Amygdala (tissue), 56 donors: Measurements from ENCODE around the gene MUS81.

Experiments
- DNase-seq, 56 donors: peaks; one replicate each; lab custom pipeline; 2025; lab: John Stamatoyannopoulos, UW

Gene MUS81

DNA sequence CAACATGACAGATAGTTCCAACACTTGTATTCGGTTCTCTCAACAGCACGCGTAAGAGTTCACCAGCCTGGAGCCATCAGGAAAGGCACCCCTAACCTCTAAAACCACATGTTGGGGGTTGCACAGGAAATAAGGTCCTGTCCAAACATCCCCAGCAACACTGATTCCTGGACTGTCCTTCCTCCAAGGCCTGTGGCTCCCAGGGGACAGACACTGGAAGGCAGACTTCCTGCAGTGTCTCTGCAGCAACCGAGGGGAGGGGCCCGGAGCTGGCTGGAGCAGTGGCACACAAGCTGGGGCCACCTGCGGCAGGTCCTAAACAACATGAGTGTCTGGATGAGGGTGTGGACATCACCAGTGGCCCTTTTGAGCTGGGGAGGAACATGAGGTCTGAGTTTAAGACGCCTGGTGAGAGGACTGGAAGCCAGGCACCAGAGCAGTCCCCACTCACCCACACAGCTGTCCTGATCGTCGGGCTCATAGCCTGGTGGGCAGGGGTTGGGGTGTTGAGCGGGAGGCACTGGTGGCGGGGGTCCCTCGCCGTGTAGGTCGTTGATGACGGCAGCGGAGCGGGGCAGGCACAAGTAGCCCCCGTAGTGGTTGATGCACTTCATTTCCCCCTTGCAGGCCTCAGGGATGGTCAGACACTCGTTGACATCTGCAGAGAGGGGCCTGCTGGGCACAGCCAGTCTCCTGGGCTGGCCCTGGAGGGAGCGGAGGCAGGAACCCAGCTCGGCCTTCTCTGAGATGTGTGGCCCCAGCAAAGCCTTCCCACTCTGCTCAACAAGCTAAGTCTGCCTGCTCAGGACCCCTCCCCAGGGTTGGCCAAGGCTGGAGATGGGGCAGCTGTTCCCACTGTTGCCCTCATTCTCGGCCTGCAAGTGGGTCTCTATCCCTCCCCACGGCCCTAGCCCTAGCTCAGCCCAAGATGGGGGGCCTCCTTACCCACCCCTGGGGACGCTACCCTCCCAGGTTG, 10.8 kb downstream of the MUS81 start:
- no peak for DNase-seq

DNA sequence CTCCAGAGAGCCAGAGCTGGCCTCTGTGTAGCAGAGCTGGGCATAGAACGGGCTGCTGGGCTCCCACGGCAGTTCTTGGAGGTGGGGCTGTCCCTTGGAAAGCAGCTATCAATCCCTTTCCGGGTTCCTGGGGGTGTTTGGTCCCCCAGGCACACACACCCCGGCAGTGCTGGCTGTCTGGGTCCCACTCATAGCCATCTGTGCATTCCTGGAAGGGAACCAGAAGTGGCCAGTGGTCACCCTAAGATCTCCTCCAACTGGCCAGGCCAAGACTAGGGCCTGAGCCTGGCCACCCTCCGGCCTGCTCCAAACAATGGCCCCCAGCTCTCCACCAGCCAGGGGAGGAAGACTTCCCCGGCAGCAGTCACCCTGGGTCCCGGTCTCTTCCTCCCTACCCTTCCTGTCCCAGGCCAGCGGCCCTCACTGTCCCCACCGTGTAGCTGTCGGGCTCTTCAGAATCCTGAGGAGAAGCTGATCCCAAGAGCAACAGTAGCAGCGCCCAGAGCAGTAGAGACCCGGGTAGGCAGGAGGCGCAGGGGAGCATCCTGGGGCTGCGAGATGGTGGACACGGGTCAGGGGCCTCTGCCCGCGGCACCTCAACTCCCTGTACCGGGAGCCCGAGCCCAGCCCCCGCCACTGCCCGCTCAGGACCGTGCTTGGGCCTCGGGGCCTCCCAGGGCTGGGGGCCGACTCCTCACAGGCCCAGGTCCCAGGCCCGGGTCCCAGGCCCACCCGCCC, 11.7 kb downstream of the MUS81 start:
- peak in 3 of 56 donors; percentile 4 to 52 (median 43) for DNase-seq

DNA sequence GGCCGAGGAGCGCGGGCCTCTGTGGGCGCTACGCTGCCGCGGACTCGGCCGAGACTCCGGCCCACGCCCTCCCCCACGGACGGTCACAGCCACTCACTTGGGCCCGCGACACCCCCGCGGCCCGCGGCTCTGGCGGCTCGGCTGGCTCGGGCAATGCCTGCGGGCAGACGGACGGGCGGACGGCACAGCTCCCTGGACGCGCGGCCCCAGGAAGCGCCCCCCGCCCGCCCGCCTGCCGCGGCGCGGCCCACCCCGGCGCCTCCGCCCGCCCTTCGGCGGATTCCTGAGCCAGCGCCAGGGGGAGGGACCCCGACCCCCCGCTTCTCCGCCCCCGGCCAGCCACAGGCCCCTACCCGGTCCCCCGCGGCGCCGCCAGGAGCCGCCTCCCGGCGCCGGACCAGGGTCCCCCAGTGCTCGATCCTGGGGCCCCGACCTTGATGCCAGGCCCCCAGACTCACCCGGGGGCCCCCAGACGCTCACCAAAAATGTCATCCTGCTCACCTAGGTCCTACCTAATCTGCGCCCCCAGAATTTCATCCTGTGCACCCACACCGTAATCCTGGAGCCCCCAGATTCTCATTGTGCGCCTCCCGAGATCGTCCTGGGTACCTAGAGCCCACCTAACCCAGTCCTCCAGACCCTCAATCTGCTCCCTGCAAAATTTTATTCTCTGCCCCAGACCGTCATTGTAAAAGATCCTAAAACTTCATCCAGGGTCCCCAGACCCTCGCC, 12.5 kb downstream of the MUS81 start, which contains the start of gene EFEMP2:
EFEMP2 (minus strand) TSS at position 215 of the 732 bp plus-strand sequence. CDS start 446 bp downstream, outside the sequence.
- DNase-seq, result peak in 5 of 56 donors; percentile 23 to 52 (median 42)

DNA sequence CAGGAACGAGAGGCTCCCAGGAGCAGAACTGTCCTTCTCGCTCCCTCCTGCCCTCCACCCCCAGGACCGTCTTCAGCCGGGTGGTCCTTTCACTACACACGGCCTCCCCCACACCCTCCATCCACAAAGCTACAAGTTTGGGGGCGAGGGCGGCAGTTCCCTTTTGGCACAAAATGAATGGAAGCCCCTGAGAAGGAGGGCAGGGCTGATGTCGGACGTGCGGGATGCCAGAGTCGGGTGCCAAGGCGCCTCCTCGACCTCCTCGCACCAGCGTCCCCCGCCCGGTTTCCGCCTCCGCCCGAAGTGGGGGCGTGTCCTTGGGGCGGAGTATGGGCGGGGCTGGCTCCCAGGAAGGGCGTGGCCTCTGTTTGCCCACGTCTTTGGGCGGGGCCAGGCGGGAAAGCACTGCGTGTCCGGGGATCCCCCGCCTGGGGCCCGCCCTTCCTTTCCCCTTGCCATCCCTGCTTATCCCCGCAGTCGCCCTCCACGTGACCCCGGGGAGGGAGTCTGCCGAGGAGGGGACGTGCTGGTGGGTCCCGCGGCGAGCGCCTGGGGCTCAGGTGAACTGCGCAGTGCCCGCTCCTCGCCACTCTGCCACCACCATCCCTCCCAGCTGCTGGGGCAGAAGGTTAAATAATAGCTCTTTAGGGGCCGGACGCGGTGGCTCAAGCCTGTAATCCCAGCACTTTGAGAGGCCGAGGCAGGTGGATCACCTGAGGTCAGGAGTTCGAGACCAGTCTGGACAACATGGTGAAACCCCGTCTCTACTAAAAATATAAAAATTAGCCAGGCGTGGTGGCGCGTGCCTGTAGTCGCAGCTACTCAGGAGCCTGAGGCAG, 13.3 kb downstream of the MUS81 start:
- peak in 55 of 56 donors; percentile 30 to 96 (median 82) for DNase-seq

DNA sequence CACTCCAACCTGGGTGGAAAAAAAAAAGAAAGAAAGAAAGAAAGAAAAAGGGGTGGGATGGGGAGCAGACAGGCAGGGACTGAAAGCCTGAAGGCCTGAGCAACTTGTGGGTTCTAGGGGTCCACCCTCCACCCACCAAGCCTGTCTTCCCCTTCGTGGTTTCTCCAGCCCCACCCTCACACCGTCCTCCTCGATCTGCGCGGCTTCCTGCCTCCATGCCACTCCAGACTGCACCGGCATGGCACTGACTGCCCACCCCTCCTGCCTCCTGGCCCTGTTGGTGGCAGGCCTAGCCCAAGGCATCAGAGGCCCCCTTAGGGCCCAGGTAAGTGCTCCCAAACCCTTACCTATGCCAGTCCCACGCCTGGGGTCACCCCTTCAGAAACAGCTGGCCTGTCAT, 19.4 kb downstream of the MUS81 start, which contains the start of gene CTSW:
CTSW (plus strand) TSS at position 221 of the 400 bp plus-strand sequence; CDS start at position 239, 18 bp downstream.
- DNase-seq, result no peak

DNA sequence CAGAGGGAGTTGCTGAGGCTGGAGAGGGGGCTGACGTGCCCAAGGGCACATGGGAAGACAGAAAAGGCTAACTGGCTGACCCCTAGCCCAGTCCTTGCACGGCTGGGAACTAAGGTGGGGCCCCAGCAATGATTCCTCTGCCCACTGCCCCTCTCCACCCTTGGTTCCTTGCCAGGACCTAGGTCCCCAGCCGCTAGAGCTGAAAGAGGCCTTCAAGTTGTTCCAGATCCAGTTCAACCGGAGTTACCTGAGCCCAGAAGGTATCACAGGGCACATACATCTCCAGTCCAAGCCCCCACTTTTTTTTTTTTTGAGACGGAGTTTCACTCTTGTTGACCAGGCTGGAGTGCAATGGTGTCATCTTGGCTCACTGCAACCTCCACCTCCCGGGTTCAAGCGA, 19.8 kb downstream of the MUS81 start:
- DNase-seq, result no peak

DNA sequence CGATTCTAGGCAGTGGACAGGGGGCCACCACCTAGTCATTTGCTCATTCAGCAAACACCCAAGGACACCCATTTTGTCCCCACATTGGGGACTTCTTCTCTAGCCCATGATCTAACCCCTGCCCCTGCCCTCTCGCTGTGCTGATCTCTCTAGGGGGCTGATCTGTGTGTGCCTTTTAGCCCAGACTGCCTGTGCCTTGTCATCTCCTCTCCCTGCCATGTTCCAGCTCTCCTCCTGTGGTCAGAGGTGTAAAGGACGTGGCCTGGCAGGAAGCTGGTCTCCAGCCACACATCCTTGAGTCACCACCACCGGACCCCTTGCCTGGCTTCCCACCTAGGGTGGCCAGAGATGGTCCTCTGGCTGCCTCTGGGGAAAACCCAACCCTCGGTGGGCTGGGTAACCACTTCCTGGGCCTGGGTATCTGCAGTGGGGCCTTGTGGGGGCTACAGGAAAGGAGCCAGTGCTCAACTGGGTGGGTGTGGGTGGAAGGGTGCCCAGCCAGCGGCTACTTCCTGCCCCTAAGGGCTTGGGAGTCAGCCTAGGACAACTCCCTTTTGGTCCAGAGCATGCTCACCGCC, 20.7 kb downstream of the MUS81 start:
- no peak for DNase-seq

DNA sequence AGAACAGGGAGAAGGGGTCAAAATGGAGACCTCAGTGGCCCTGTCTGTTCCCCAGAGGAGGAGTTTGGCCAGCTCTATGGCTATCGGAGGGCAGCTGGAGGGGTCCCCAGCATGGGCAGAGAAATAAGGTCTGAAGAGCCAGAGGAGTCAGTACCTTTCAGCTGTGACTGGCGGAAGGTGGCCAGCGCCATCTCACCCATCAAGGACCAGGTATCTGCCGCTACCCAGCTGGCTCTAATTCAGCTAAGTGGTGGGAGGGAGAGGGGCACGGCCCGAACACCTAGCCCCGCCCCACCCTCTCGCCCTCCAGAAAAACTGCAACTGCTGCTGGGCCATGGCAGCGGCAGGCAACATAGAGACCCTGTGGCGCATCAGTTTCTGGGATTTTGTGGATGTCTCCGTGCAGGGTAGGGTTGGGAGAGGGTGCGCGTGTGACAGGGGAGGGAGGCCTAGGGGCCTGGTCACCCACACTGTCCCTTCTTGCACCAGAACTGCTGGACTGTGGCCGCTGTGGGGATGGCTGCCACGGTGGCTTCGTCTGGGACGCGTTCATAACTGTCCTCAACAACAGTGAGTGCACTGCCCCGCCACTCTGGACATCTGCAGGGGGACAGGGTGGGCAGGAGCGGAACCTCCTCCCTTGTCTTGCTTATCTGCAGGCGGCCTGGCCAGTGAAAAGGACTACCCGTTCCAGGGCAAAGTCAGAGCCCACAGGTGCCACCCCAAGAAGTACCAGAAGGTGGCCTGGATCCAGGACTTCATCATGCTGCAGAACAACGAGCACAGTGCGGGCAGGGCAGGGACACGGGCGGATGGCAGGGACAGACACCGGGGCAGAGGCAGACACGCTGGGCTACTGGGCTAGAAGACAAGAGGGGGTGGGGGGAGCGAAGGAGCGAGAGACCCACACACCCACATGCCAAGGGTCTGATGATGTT, 22.2 kb downstream of the MUS81 start:
- DNase-seq, result no peak

DNA sequence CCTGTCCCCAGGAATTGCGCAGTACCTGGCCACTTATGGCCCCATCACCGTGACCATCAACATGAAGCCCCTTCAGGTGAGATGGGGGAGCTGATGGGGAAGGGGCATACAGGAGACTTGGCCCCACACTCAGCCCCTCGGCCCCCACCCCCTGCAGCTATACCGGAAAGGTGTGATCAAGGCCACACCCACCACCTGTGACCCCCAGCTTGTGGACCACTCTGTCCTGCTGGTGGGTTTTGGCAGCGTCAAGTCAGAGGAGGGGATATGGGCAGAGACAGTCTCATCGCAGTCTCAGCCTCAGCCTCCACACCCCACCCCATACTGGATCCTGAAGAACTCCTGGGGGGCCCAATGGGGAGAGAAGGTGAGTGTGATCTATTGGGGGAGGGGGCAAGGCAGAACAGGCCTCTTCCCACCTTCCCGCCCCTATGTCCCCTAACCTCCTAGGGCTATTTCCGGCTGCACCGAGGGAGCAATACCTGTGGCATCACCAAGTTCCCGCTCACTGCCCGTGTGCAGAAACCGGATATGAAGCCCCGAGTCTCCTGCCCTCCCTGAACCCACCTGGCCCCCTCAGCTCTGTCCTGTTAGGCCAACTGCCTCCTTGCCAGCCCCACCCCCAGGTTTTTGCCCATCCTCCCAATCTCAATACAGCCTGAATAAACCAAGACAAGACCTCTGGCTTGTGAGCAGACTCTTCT, 23.0 kb downstream of the MUS81 start:
- DNase-seq, result no peak

DNA sequence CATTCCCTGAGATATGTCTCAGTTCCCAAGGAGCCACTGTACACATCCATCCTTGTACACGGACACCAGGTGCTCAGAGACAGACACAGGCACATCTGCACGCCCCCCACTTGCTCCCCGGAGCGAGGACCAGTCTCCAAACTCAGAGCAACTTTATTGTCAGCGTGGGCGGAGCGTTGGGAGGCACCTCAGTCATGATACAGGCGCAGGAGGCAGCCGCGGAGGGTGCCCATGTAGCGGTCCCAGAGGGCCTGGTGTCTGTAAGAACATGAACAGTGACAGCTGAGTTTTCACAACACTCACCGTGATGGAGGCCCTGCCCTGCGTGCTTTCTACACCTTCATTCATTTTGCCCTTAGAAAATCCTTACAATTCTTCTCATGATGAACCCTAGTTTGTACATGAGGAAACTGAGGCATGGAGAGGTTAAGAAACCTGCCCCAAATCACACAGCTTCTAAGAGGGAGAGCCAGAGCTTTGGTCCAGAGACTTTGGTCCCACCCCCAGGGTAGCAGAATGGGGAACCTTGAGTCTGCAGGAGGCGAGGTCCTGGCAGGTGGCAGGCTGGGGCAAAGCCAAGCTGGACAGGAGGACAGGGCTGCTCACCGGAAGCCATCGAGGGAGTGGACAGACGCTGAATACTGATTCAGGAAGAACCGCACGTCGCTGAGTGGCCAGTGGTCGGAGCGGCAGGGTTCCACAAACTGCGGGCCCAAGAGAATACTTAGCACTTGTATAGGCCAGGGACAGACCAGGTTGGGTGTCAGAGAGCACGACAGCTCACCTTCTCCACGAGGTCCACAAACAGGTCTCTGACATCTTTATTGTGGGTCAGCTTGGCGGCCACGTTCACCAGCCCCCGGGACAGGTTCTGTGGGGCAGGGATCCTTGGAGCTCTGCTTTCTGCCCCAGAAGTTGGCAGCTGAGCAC, 23.8 kb downstream of the MUS81 start:
- DNase-seq, result no peak

DNA sequence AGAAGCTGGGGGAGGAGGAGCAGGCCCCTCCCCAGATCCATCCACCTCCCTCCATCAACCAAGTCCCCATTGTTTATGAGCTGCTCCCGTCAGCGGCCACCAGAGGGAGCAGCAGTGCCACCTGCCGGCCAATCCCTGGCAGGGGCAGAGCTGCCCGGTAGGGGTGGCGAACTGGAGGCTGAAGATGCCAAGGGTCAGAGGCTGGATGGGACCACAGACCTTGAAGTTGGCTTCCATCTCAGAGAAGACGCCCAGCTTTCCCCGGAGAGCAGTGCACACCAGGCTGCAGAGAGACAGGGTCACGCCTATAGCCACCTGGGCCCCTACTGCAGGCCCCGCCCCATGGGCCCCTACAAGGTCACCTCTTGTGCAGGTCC, 24.5 kb downstream of the MUS81 start:
- DNase-seq, result peak in 51 of 56 donors; percentile 16 to 83 (median 52)

DNA sequence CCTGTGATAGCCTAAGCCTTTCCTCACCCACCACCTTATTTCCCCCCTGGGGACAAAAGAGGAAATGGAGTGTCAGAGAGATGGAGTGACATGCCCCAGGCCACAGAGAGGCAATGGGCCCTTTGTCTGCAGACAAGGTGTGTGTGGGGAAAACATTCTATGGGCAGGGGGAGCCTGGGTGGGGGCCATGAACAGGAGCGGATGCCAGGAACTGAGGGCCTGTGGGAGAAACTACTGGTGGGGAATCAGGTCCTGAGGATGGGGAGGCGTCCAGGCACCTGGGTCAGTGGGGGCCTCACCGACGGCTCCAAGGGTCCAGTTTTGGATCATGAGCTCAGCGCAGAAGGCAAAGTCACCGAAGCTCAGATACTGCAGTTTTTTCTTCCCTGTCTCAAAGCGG, 25.0 kb downstream of the MUS81 start:
- no peak for DNase-seq

DNA sequence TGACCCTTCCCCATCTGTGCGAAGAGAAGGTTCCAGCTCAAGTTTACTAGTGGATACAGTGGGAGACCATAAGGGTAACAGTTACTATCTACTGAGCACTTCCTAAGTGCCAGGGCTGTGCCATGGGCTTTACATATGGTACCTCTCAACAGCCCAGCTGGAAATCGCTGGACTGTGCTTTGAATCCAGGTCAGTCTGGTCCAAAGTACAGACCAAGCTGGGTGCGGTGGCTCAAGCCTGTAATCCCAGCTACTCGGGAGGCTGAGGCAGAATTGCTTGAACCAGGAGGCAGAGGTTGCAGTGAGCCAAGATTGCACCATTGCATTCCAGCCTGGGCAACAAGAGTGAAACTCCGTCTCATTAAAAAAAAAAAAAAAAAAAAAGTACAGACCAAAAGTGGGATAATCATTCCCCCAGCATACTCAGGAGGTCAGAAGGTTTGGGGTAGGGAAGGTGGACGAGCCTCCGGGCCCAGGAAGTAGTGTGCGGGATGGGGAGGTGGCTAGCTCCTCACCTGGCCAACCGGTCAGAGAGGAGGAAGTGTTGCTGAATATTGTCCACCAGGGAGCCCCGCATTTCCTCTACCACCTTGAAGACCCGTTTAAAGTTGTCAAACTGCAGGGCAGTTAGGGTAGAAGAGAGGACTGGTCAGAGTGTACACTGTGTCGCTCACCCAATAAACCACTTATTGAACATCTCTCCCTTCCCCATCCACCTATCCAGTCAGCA, 25.7 kb downstream of the MUS81 start:
- DNase-seq, result no peak

DNA sequence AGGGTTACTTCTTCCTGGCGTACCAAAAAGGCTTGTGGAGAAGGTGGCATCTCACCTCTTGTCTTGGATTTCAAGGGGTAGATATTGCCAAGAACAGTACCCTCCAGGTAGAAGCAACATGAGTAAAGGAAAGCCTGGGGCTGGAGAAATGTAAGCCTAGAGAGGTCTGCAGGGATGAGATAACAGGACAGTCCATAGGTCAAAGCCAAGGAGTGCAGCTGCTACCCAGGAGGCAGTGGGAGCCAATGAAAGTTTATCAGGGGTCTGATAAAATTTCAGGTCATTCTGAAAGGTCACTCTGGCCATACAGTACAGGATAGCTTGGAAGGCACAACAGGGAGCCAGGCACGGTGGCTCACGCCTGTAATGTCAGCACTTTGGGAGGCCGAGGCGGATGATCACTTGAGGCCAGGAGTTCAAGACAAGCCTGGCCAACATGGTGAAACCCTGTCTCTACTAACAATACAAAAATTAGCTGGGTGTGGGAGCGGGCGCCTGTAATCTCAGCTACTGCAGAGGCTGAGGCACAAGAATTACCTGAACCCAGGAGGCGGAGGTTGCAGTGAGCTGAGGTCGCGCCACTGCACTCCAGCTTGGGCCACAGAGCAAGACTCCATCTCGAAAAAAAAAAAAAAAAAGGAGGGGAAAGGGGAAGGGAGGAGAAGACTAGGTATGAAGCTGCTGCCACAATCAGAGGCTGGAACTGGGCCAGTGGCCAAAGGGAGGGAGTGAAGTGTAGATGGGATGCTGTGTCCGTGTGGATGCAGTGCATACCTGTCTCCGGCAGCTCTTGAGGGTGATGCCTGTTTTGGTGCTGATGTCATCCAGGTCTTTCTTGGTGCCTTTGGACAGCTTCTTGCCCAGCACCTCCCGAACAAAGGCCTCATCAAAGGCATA, 26.8 kb downstream of the MUS81 start:
- no peak for DNase-seq

DNA sequence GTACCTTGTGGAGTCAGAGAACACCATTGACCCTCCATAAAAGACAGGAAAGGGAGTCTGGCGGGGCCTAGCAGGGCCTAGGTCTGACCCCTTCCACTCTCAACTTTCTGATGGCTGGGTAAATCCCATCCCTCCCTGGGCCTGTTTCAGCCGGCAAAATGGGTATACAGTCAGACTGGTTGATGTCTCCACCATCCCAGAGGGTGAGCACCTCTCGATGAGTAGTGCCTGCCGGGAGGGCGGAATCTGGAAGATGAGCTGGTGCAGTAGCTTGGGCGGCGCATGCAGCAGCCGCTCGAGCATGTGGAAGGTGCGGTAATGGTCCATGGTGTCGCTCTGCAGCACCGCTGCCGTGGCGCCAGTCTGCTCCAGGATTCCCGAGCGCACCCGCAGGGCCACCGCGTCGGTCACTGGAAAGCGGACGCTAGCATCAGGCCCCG, 27.5 kb downstream of the MUS81 start:
- DNase-seq, result peak in 1 of 56 donors; percentile 58
